GM21447 (cell line): ENCODE data around the gene PRDM15.
A peak's percentile ranks its signal among the peaks of the same experiment; 100 is the strongest.

ENCODE experiments used
- ATAC-seq: cut with Tn5 transposase; IDR thresholded peaks from one replicate; pipeline ENCODE4 v1.9.1; 2021; ENCODE audit not compliant: unreplicated experiment

Gene PRDM15

GRCh38 chr21:41885341-41886024 lies 6.3 kb upstream of the PRDM15 start:
- ATAC-seq: no peak

- ATAC-seq: no peak
Measured at GRCh38 chr21:41884501-41885030, 5.4 kb upstream of the PRDM15 start.

GRCh38 chr21:41883582-41883981 lies 4.4 kb upstream of the PRDM15 start:
- no peak for ATAC-seq

- no peak for ATAC-seq
Measured at GRCh38 chr21:41881051-41881450, 1.9 kb upstream of the PRDM15 start.

GRCh38 chr21:41880153-41880552 lies 1.0 kb upstream of the PRDM15 start:
- ATAC-seq: no peak

GRCh38 chr21:41878831-41879189 lies 334 bp downstream of the PRDM15 start:
- peak; percentile 51 for ATAC-seq

GRCh38 chr21:41877901-41878830 lies 978 bp downstream of the PRDM15 start:
- ATAC-seq: peak; percentile 22

- no peak for ATAC-seq
Measured at GRCh38 chr21:41876928-41877652, 2.1 kb downstream of the PRDM15 start.

- ATAC-seq: no peak
Measured at GRCh38 chr21:41876396-41876795, 2.7 kb downstream of the PRDM15 start.

- no peak for ATAC-seq
Measured at GRCh38 chr21:41875086-41875485, 4.1 kb downstream of the PRDM15 start.

- ATAC-seq: no peak
Measured at GRCh38 chr21:41874611-41875010, 4.5 kb downstream of the PRDM15 start.

- no peak for ATAC-seq
Measured at GRCh38 chr21:41873426-41873825, 5.7 kb downstream of the PRDM15 start.

GRCh38 chr21:41873005-41873404 lies 6.1 kb downstream of the PRDM15 start:
- ATAC-seq: no peak

- ATAC-seq: no peak
Measured at GRCh38 chr21:41871293-41872030, 7.7 kb downstream of the PRDM15 start.

- ATAC-seq: no peak
Measured at GRCh38 chr21:41869771-41870170, 9.4 kb downstream of the PRDM15 start.

- ATAC-seq: peak; percentile 50
Measured at GRCh38 chr21:41868062-41868710, 11.0 kb downstream of the PRDM15 start.

- ATAC-seq: no peak
Measured at GRCh38 chr21:41867313-41867712, 11.8 kb downstream of the PRDM15 start.

- ATAC-seq: no peak
Measured at GRCh38 chr21:41866274-41866809, 12.8 kb downstream of the PRDM15 start.

- ATAC-seq: peak; percentile 56
Measured at GRCh38 chr21:41865002-41865777, 14.0 kb downstream of the PRDM15 start.
